Activated CD4-positive, alpha-beta T cell treated with anti-CD3 and anti-CD28 coated beads, Interleukin-2, amount 10 ng/mL, durations not matched to agents 24 days and 14 days (primary cell): ENCODE results near the gene GNB1L. TPM values are rescaled to one million over a fixed set of nuclear protein-coding genes. Genes with fewer than 3 reads are reported as not detected.
"Not testable (repeated sequence)": the region's sequence is repeated elsewhere in the genome, so short reads cannot be mapped to it uniquely, and the experiment has no call there.

Experiments
- DNase-seq: peaks from one replicate; pipeline ENCODE4 v3.0.0; 2022
- H3K27ac Mint-ChIP-seq: one replicate; pipeline ENCODE4 v1.8.0; 2022; ENCODE audit warnings: mild to moderate bottlenecking, mixed read lengths
- H3K27me3 Mint-ChIP-seq: one replicate; pipeline ENCODE4 v1.8.0; 2022; ENCODE audit warnings: mixed read lengths
- H3K36me3 Mint-ChIP-seq: one replicate; pipeline ENCODE4 v1.8.0; 2022; ENCODE audit warnings: low read depth, mild to moderate bottlenecking, mixed read lengths
- H3K4me1 Mint-ChIP-seq: one replicate; pipeline ENCODE4 v1.8.0; 2021; ENCODE audit warnings: mixed read lengths
- H3K4me3 Mint-ChIP-seq: one replicate; pipeline ENCODE4 v1.8.0; 2022; ENCODE audit warnings: mild to moderate bottlenecking, moderate library complexity, mixed read lengths
- H3K9me3 Mint-ChIP-seq: one replicate; pipeline ENCODE4 v1.8.0; 2021; ENCODE audit warnings: mixed read lengths
- intact Hi-C: fragments of 100-400 bp; cut with micrococcal nuclease; formaldehyde crosslinking; loops from one replicate; pipeline ENCODE4 v1.15.1; 2023
- total RNA-seq: library from RNA; stranded (reverse); gene quantifications from 2 replicates; pipeline ENCODE4 v1.2.3, GENCODE V29; 2022

The GNB1L gene
- total RNA-seq, 1 donor from 2014 or later: 21.4 TPM

DNA sequence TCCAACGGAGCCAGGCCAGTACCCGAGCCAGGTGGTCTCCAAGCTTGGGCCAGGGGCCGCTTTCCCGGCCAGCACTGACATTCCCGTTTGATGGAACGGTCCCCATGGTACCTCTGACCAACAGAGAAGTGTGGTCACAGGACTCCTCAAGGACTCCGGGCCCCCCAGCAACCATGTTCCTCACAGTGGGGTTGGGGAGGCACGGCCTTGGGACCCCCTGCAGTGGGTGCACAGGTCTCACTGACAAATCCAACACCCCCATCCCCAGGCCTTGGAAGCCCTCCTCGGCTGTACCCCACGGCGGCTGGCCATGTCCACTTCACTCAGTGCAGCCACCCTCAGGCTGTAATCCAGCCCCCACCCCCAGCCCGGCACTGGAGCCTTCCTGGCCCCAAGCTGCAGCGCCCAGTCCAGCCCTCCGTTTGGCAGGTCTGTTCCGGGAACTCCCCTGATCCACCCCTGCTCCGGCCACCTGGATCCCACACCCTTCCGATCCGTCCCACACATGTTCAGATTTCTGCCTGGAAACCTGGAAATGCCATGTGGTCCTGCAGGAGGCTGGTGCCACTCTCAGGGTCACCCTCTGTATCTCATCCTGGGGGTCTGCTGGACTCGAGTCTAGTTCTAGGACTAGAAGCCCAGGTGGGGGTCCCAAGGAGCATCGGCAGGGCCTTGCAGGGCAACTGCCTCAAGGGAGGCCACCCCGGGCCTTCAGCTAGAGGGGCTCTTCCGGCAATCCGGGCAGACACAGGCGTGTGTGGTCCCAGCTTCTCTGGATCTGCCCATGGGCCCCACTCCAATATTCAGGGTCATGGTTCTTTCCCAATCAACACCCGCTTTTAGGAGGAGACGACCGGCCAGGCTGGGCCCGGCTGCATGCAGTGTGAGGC, 67.5 kb downstream of the GNB1L start:
- H3K9me3 Mint-ChIP-seq: no peaks in the 10 kb centered on the region
- no peak overlapping the region for H3K4me3 Mint-ChIP-seq
- H3K4me1 Mint-ChIP-seq: no peaks in the 10 kb centered on the region
- intact Hi-C loops: no loop called here
- H3K36me3 Mint-ChIP-seq: peaks cover 3% of the 10 kb centered on the region
- H3K27ac Mint-ChIP-seq: no peak overlapping the region
- H3K27me3 Mint-ChIP-seq: peaks cover 1% of the 10 kb centered on the region
- DNase-seq: no peak

DNA sequence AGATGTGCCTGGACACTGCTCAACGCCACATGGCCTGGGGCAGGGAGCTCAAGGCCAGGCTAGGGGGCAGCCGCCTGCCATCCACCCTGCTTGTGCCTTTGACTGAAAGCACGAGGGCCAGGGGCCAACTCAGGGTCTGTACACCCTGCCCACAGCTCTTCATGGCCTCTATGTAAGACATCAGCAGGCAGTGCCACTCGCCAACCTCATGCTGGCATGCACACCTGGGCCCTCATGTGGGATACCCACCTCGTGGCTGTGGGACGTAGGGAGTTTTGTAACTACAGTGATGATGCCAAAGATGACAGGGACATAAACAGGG, 68.4 kb downstream of the GNB1L start:
- Mint-ChIP-seq H3K9me3 (no peaks in the 10 kb centered on the region), H3K27ac (no peak overlapping the region), H3K27me3 (peaks cover 4% of the 10 kb centered on the region), H3K36me3 (no peaks in the 10 kb centered on the region), H3K4me3 (no peak overlapping the region), H3K4me1 (no peaks in the 10 kb centered on the region)
- intact Hi-C loops: no loop called here
- no peak for DNase-seq

DNA sequence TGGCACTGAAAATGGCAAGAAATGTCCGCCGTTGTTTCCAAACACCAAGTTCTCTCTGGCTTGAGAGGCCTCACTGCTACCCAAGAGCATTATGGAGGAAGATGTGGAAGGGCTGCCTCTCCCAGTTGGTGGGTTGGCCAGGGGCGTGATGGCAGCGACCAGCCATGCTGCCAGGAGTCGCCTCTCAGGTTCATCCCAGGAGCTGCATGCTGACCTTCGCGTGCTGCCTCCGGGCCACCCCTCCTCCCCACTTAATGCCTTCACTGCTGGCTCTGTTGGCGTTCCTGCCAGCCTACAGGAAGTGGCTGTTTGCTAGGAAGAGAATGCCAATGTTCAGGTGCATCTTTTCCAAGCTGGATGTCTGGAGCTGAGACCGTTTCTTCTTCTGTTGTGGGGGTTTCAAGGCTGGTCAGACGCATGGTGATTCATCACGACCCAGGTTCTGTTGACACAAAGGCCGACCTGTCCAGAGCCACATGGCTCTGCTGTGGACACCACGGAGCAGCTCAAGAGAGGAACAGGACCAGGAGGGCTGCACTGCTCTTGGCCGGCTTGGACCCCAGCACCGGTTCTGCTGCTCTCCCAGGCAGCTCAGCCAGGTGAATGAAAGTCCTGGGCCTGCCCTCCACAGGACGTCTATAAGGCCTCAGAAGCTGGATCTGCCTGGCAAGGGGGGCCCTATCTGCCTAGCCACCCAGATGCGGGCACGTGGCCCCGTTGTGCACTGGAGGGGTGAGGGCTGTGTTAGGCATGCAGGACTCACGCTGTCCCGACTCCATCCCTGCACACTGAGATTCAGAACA, 69.0 kb downstream of the GNB1L start:
- Mint-ChIP-seq H3K9me3 (no peaks in the 10 kb centered on the region), H3K4me1 (no peaks in the 10 kb centered on the region), H3K27ac (no peak overlapping the region), H3K27me3 (peaks cover 4% of the 10 kb centered on the region), H3K36me3 (no peaks in the 10 kb centered on the region), H3K4me3 (no peak overlapping the region)
- DNase-seq: no peak
- intact Hi-C loops: no loop called here

DNA sequence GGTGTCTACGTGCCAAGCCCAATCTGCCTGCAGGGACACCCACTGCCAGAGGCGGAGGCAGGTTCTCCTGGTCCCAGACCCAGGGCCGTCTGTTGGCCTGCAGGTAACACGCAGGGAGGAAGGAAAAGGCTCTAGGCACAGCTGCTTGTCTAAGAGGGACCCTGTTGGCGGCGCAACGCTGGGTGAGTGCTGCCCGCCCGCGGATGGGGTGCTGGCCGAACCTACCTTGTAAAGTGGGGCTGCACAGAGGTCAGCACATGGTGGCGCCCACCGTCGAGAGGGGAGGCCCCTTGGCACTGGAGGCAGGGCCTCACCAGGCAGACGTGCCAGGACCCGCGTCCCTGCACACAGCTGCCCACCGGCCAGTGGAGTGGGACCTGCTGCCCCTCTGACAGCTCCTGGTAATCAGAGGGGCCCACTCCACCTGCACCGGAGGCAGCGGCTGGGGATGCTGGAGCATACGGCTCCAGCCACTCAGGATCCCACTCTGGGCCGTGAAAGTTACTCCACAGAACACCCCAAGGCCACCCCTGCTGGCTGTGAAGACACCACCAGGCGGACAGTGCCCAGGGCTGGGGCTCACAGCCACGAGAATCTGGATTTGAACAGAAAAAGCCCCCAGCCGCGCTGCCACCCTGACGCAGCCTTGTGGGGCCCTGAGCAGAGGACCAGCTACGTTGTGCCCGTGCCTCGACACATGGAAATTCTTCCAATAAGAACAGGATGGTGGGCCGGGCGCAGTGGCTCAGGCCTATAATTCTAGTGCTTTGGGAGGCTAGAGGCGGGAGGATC, 70.1 kb downstream of the GNB1L start:
- peaks cover 6% of the 10 kb centered on the region for H3K27me3 Mint-ChIP-seq
- intact Hi-C loops: no loop called here
- H3K27ac Mint-ChIP-seq: no peak overlapping the region
- H3K4me1 Mint-ChIP-seq: peaks cover 1% of the 10 kb centered on the region
- H3K36me3 Mint-ChIP-seq: no peaks in the 10 kb centered on the region
- H3K9me3 Mint-ChIP-seq: no peaks in the 10 kb centered on the region
- no peak for DNase-seq
- H3K4me3 Mint-ChIP-seq: no peak overlapping the region

DNA sequence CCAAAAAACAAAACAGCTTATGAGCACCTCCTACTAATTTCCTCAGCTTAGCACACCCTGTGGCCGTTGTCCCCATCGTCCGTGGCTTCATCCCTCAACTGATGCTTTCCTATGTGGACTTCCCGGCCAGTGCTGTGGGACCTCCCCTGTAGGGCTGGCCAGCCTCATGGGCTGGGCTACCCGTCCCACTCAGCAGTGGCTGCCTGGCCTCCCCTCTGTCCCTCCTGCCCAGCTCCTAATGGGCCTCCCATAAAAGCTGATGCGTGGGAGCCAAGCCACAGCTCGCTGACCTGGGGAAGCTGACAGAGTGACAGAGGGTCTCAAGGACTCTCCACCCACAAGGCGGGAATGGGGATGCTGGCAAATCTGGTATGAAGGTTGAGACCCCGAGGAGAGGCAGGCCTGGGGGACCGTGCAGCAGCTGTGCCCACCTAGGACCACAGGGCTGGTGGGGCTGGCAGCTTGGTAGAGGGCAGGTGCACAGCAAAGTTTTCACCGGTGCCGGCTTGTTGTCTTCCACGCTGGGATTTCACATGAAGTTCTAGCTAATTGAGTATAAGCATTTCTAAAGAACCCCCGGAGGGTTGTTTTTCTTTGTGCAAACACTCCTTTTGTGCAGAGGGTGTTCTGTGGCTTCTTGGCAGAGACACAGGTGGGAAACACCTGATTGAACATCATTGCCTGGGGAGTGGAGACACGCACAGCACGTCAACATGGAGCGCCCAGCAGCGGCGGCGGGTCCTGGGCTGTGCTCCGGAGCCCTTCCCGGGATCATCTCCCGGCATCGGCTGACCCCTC, 70.9 kb downstream of the GNB1L start:
- no peaks in the 10 kb centered on the region for H3K9me3 Mint-ChIP-seq
- H3K27me3 Mint-ChIP-seq: peaks cover 9% of the 10 kb centered on the region
- no peak for DNase-seq
- H3K4me1 Mint-ChIP-seq: peaks cover 1% of the 10 kb centered on the region
- H3K36me3 Mint-ChIP-seq: no peaks in the 10 kb centered on the region
- intact Hi-C loops: no loop called here
- H3K27ac Mint-ChIP-seq: no peak overlapping the region
- H3K4me3 Mint-ChIP-seq: no peak overlapping the region

- H3K9me3 Mint-ChIP-seq: no peaks in the 10 kb centered on the region
- H3K36me3 Mint-ChIP-seq: no peaks in the 10 kb centered on the region
- no peak for DNase-seq
- no peak overlapping the region for H3K27ac Mint-ChIP-seq
- intact Hi-C loops: no loop called here
- no peak overlapping the region for H3K4me3 Mint-ChIP-seq
- peaks cover 1% of the 10 kb centered on the region for H3K4me1 Mint-ChIP-seq
- peaks cover 9% of the 10 kb centered on the region for H3K27me3 Mint-ChIP-seq
Measured at GRCh38 chr22:19782533-19782932, 72.1 kb downstream of the GNB1L start.

DNA sequence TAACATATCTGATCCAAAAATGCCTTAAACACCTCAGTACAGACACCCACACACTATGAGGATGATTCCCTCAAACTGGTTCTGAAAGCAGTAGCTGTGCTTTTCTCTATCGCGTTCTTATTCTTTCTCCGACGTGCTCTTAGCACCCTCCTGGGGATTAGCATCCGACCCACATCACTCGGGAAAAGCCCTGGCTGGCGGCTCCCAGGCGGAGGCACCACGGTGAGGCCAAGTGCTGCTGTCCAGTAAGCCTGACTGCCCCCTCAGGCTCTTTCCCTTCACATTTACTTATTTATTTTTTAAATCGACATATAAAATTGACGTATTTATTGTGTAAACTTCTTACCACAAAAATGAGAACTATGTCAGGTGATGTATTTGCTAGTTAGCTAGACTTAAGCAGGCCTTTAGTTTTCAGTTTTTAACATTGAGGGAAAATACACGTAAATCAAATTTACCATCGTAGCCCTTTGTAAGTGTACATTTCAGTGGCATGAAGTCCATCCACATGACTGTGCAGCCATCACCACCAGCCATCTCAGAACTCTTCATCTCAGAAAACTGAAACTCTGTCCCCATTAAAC, 74.9 kb downstream of the GNB1L start:
- H3K27me3 Mint-ChIP-seq: peaks cover 11% of the 10 kb centered on the region

GRCh38 chr22:19779011-19779421, 75.7 kb downstream of the GNB1L start:
- Mint-ChIP-seq H3K4me3 (no peak overlapping the region), H3K27ac (no peak overlapping the region), H3K27me3 (peaks cover 14% of the 10 kb centered on the region), H3K36me3 (no peaks in the 10 kb centered on the region), H3K9me3 (no peaks in the 10 kb centered on the region), H3K4me1 (peaks cover 5% of the 10 kb centered on the region)
- DNase-seq: no peak
- intact Hi-C loops: no loop called here

More for the DNA sequence above, 74.9 kb downstream of the GNB1L start:
- DNase-seq: no peak
- Mint-ChIP-seq H3K27ac (no peak overlapping the region), H3K9me3 (no peaks in the 10 kb centered on the region), H3K4me1 (peaks cover 5% of the 10 kb centered on the region), H3K4me3 (no peak overlapping the region), H3K36me3 (no peaks in the 10 kb centered on the region)
- intact Hi-C loops: no loop called here

- H3K36me3 Mint-ChIP-seq, H3K27ac Mint-ChIP-seq, DNase-seq, H3K9me3 Mint-ChIP-seq, H3K4me3 Mint-ChIP-seq, H3K4me1 Mint-ChIP-seq, intact Hi-C loops: not testable (repeated sequence)
- H3K27me3 Mint-ChIP-seq: peaks cover 18% of the 10 kb centered on the region
Measured at GRCh38 chr22:19777192-19777591, 77.5 kb downstream of the GNB1L start.

- Mint-ChIP-seq H3K27me3 (peaks cover 21% of the 10 kb centered on the region), H3K4me1 (peaks cover 5% of the 10 kb centered on the region), H3K9me3 (no peaks in the 10 kb centered on the region), H3K36me3 (no peaks in the 10 kb centered on the region), H3K4me3 (no peak overlapping the region), H3K27ac (no peak overlapping the region)
- DNase-seq: no peak
- intact Hi-C loops: no loop called here
Measured at GRCh38 chr22:19776433-19777031, 78.1 kb downstream of the GNB1L start.

- no peak for DNase-seq
- H3K9me3 Mint-ChIP-seq: no peaks in the 10 kb centered on the region
- H3K4me3 Mint-ChIP-seq: no peak overlapping the region
- peaks cover 5% of the 10 kb centered on the region for H3K4me1 Mint-ChIP-seq
- H3K36me3 Mint-ChIP-seq: no peaks in the 10 kb centered on the region
- H3K27me3 Mint-ChIP-seq: peaks cover 20% of the 10 kb centered on the region
- no peak overlapping the region for H3K27ac Mint-ChIP-seq
- intact Hi-C loops: no loop called here
Measured at GRCh38 chr22:19775496-19776325, 79.0 kb downstream of the GNB1L start.

DNA sequence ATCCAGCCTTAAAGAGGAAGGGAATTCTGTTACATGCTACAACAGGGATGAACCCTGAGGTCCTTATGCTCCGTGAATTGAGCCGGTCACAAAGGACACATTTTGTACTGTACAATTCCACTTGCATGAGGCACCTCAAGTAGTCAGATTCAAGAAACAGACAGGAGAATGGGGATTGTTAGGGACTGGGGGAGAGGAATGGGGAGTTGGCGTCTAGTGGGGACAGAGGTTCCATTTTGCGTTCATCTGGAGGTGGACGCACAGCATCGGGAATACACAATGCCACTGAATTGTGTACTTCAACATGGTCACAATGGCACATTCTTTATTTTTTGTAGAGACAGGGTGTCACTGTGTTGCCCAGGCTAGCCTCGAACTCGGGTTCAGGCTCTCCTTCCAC, 80.0 kb downstream of the GNB1L start:
- H3K9me3 Mint-ChIP-seq: no peaks in the 10 kb centered on the region
- no peaks in the 10 kb centered on the region for H3K36me3 Mint-ChIP-seq
- H3K27ac Mint-ChIP-seq: no peak overlapping the region
- no peak for DNase-seq
- H3K4me3 Mint-ChIP-seq: no peak overlapping the region
- intact Hi-C loops: no loop called here
- peaks cover 23% of the 10 kb centered on the region for H3K27me3 Mint-ChIP-seq
- H3K4me1 Mint-ChIP-seq: peaks cover 3% of the 10 kb centered on the region
